ENCODE data around the gene CDH3. TPM values are rescaled to one million over a fixed set of nuclear protein-coding genes. Genes with fewer than 3 reads are reported as not detected.
A peak's percentile ranks its signal among the peaks of the same experiment; 100 is the strongest.

The CDH3 gene
- total and polyA plus RNA-seq, 3 donors from 2014 or later: 3.0 to 8.2 (median 5.4) TPM

- Histone ChIP-seq H3K4me3 (no peak overlapping the region), H3K27me3 (no peaks in the 10 kb centered on the region), H3K4me1 (no peaks in the 10 kb centered on the region), H3K27ac (no peak overlapping the region), H3K36me3 (ENCODE audit: low read depth, missing control alignments) (no peaks in the 10 kb centered on the region), H3K9me3 (no peaks in the 10 kb centered on the region)
- 28 to 36% methylated on average over 5 of the region's 5 CpGs for WGBS, 2 donors
- TF ChIP-seq CTCF (IDR thresholded peaks at IDR 0.05) (no peak), POLR2A (IDR thresholded peaks at IDR 0.05) (no peak)
- no peak for DNase-seq
- intact Hi-C loops (cut with DNase I; ENCODE audit: low total_unique reads): no loop called here
Measured at GRCh38 chr16:68627951-68628425, 17.1 kb upstream of the CDH3 start.

GRCh38 chr16:68629351-68629910 is 15.7 kb upstream of the CDH3 start:
- Histone ChIP-seq H3K9me3 (no peaks in the 10 kb centered on the region), H3K4me1 (no peaks in the 10 kb centered on the region), H3K4me3 (no peak overlapping the region), H3K27me3 (no peaks in the 10 kb centered on the region), H3K36me3 (ENCODE audit: low read depth, missing control alignments) (no peaks in the 10 kb centered on the region), H3K27ac (no peak overlapping the region)
- no peak for DNase-seq
- no peak for TF ChIP-seq POLR2A (IDR thresholded peaks at IDR 0.05)
- intact Hi-C loops (cut with DNase I; ENCODE audit: low total_unique reads): no loop called here
- WGBS, 2 donors: 70 to 71% methylated on average over 7 of the region's 7 CpGs

- intact Hi-C loops (cut with DNase I; ENCODE audit: low total_unique reads): no loop called here
- Histone ChIP-seq H3K9me3 (no peaks in the 10 kb centered on the region), H3K27me3 (no peaks in the 10 kb centered on the region), H3K36me3 (ENCODE audit: low read depth, missing control alignments) (no peaks in the 10 kb centered on the region), H3K27ac (peak overlapping the region; percentile 10 to 72), H3K4me1 (peaks cover 11% of the 10 kb centered on the region), H3K4me3 (no peak overlapping the region)
- WGBS, 2 donors: 40 to 43% methylated on average over 12 of the region's 12 CpGs
- TF ChIP-seq CTCF (IDR thresholded peaks at IDR 0.05): no peak
- TF ChIP-seq POLR2A (IDR thresholded peaks at IDR 0.05): no peak
- DNase-seq: no peak
Measured at GRCh38 chr16:68636064-68636560, 9.0 kb upstream of the CDH3 start.

GRCh38 chr16:68636818-68637217 is 8.3 kb upstream of the CDH3 start:
- H3K27ac ChIP-seq: peak overlapping the region; percentile 10 to 72
- no peaks in the 10 kb centered on the region for H3K9me3 ChIP-seq
- TF ChIP-seq CTCF (IDR thresholded peaks at IDR 0.05) (no peak), POLR2A (IDR thresholded peaks at IDR 0.05) (no peak)
- no peak for DNase-seq
- H3K36me3 ChIP-seq (ENCODE audit: low read depth, missing control alignments): no peaks in the 10 kb centered on the region
- peaks cover 11% of the 10 kb centered on the region for H3K4me1 ChIP-seq
- intact Hi-C loops (cut with DNase I; ENCODE audit: low total_unique reads): no loop called here
- 6 to 37% methylated on average over 1 of the region's 1 CpG for WGBS, 2 donors
- no peaks in the 10 kb centered on the region for H3K27me3 ChIP-seq
- H3K4me3 ChIP-seq: no peak overlapping the region

GRCh38 chr16:68640972-68641371 is 4.1 kb upstream of the CDH3 start:
- Histone ChIP-seq H3K36me3 (ENCODE audit: low read depth, missing control alignments) (no peaks in the 10 kb centered on the region), H3K27ac (no peak overlapping the region), H3K4me3 (no peak overlapping the region), H3K27me3 (no peaks in the 10 kb centered on the region), H3K9me3 (no peaks in the 10 kb centered on the region), H3K4me1 (peaks cover 21% of the 10 kb centered on the region)
- 69 to 75% methylated on average over 3 of the region's 3 CpGs for WGBS, 2 donors
- TF ChIP-seq CTCF (IDR thresholded peaks at IDR 0.05): no peak
- TF ChIP-seq POLR2A (IDR thresholded peaks at IDR 0.05): no peak
- DNase-seq: no peak
- intact Hi-C loops (cut with DNase I; ENCODE audit: low total_unique reads): no loop called here
